Spleen (tissue), 11 donors: ENCODE data around the gene NOM1. TPM values are rescaled to one million over a fixed set of nuclear protein-coding genes. Genes with fewer than 3 reads are reported as not detected.

ENCODE experiments used
- DNase-seq: peaks from one replicate; pipeline ENCODE4 v3.0.0-alpha.2; 2020
- H3K27ac ChIP-seq, 8 donors: fragments of 200-600 bp; sonication (generic) in 7 of 8; 1 replicate in 4 of 8; 2 replicates in 4 of 8; pipeline versions ENCODE4 v1.5.0 to v1.8.0; 2016 to 2021; ENCODE audit warnings: inconsistent platforms in 4 of 8, mild to moderate bottlenecking in 4 of 8, moderate library complexity in 1 of 8
- H3K27me3 ChIP-seq, 7 donors: fragments of 200-600 bp; sonication (generic) in 6 of 7; replicated peaks in 1 of 7; 1 replicate in 4 of 7; 2 replicates in 3 of 7; pipeline versions ENCODE4 v1.5.0 to v1.8.0; 2016 to 2021; ENCODE audit warnings: inconsistent platforms in 3 of 7, mild to moderate bottlenecking in 1 of 7
- H3K36me3 ChIP-seq, 6 donors: fragments of 200-600 bp; sonication (generic) in 5 of 6; 1 replicate in 4 of 6; 2 replicates in 2 of 6; pipeline versions ENCODE4 v1.5.0 to v1.8.0; 2016 to 2021; ENCODE audit warnings: inconsistent platforms in 2 of 6
- H3K4me1 ChIP-seq, 6 donors: fragments of 200-600 bp; sonication (generic) in 5 of 6; 1 replicate in 3 of 6; 2 replicates in 3 of 6; pipeline versions ENCODE4 v1.5.0 to v1.8.0; 2016 to 2021; ENCODE audit warnings: inconsistent platforms in 3 of 6
- H3K4me3 ChIP-seq, 8 donors: fragments of 200-600 bp; sonication (generic) in 7 of 8; 1 replicate in 4 of 8; 2 replicates in 4 of 8; pipeline versions ENCODE4 v1.5.0 to v1.8.0; 2016 to 2021; ENCODE audit warnings: inconsistent platforms in 4 of 8, mild to moderate bottlenecking in 4 of 8, moderate library complexity in 2 of 8
- H3K9me3 ChIP-seq, 8 donors: fragments of 200-600 bp; sonication (generic) in 7 of 8; 1 replicate in 4 of 8; 2 replicates in 4 of 8; pipeline versions ENCODE4 v1.5.0 to v1.8.0; 2016 to 2021; ENCODE audit warnings: inconsistent platforms in 4 of 8
- CTCF ChIP-seq, 11 experiments: fragments of 200-600 bp in 7 of 11; fragments of 450-650 bp in 4 of 11; sonication (generic) in 4 of 11; IDR thresholded peaks in 8 of 11; conservative IDR thresholded peaks in 3 of 11; 1 replicate in 7 of 11; 2 replicates in 4 of 11; pipeline versions ENCODE4 v1.4.0 to v1.8.0; 2016 to 2021; ENCODE audit warnings: antibody characterized with exemption in 11 of 11, inconsistent platforms in 4 of 11, mild to moderate bottlenecking in 1 of 11
- POLR2A ChIP-seq, 3 donors: fragments of 450-650 bp; IDR thresholded peaks; one replicate each; pipeline ENCODE4 v1.5.1; 2017; ENCODE audit warnings: antibody characterized with exemption in 3 of 3, mild to moderate bottlenecking in 1 of 3
- POLR2AphosphoS5 ChIP-seq, 3 donors: sonication (generic); formaldehyde crosslinking; IDR thresholded peaks; one replicate each; pipeline ENCODE4 v1.5.1; 2017; ENCODE audit warnings: antibody characterized with exemption in 3 of 3
- WGBS, 5 donors: extraction: QIAGEN DNeasy Blood & Tissue Kit in 3 of 5; methylation state at CpG; one replicate each; pipeline versions ENCODE4 v1.1.5 to v1.1.7; 2013 to 2018; 5-methylcytosine and 5-hydroxymethylcytosine counted together
- intact Hi-C: fragments of 100-400 bp; cut with DNase I; formaldehyde crosslinking; loops from one replicate; pipeline ENCODE4 v1.15.0; 2023; ENCODE audit warnings: low total_unique reads
- polyA plus RNA-seq, 3 donors: library from polyadenylated mRNA; stranded (reverse); fragments of 200-250 nt; gene quantifications; one replicate each; pipeline ENCODE4 v1.2.1, GENCODE V29; 2013
- total RNA-seq, 7 donors: library from RNA; depleted of rRNA in 3 of 7; stranded (reverse); fragments of >200 nt in 3 of 7; fragmentation: NEBNext Ultra II Directional in 4 of 7; extraction: Animal tissue kit (Norgen Biotek cat#: 25700) in 4 of 7; gene quantifications; one replicate each; pipeline versions ENCODE4 v1.1.0 to v1.2.1, GENCODE V29; 2016 to 2021
- donor health status: healthy with polysubstance abuse.
- donor health status: DM: no; HTN: no; CAD: no; lungs with moderate emphysema.
- donor health status: DM: no; HTN: no; CAD: no.
- donor health status: Bipolar disorder and iron deficiency.
- donor health status: healthy.
- donor health status: DM: no; HTN: no; CAD: no.
- donor health status: DM: yes; HTN: yes; CAD: no.

The NOM1 gene
- total and polyA plus RNA-seq, 10 donors: 4.5 to 31.1 (median 22.0) TPM

GRCh38 chr7:157003756-157004520 lies 54.4 kb downstream of the NOM1 start:
- 5 to 7% (median 5%) methylated on average over 56 to 60 of the region's 60 CpGs for WGBS, 5 donors
- H3K4me3 ChIP-seq: peak overlapping the region in 2 of 8 donors; percentile 7 to 28
- H3K36me3 ChIP-seq: no peaks in the 10 kb centered on the region
- H3K27ac ChIP-seq: no peak overlapping the region
- no peaks in the 10 kb centered on the region for H3K9me3 ChIP-seq
- peak; percentile 69 for DNase-seq
- TF ChIP-seq POLR2AphosphoS5 (IDR thresholded peaks at IDR 0.05) (no peak), CTCF (IDR thresholded peaks at IDR 0.05 in 8 of 11, conservative IDR thresholded peaks at IDR 0.05 in 3 of 11) (no peak), POLR2A (IDR thresholded peaks at IDR 0.05) (no peak)
- intact Hi-C loops: no loop called here
- peaks cover 26 to 100% (median 100%) of the 10 kb centered on the region in 7 donors for H3K27me3 ChIP-seq
- peaks cover 10 to 87% (median 68%) of the 10 kb centered on the region in 6 donors for H3K4me1 ChIP-seq

DNA sequence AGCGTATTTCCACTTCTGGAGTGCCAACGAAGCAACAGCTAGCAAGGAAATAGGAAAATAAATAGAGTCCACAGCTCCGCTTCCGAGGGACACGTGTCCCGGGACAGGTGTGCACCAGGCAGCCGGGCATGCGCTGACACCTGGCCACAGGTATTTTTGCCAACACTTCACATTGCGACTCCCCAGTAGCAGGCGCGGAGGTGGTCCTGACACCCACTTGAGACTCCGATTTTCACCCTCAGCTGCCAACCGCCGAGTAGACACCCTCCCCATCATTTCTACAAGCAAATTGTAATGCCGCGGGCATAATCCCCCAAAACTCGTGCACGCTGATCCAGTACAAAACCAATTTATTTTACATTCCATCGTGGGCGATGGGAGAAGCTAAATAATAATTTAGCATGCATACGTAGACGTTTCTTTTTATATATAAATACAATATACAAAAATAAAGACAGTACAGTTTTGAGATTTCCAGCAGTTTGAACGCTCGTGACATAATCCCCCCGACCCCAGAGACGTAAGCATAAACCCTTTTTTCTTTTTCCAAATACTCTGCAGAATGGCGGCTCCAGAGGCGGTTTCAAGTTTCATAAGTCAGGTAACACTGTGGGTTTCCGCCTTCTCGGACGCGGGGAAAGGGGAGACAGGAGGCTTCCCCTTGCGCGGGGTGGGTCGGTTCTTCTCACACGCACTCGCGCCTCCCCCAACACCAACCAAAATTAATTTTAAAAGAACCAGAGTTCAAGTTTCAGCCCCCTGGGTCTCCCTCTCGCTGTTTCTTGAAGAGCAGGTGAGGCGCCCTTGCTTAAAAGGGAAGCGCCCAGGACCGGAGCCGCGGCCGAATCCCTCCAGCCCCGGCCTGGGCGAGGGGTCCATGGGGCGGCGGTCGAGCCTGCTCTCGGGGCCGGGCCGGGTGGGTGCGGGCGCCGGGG lies 55.3 kb downstream of the NOM1 start:
- H3K4me1 ChIP-seq: peaks cover 10 to 86% (median 66%) of the 10 kb centered on the region in 6 donors
- no peak for DNase-seq
- 3 to 9% (median 5%) methylated on average over 47 to 56 of the region's 56 CpGs for WGBS, 5 donors

GRCh38 chr7:157005456-157006204 lies 56.1 kb downstream of the NOM1 start:
- TF ChIP-seq CTCF (IDR thresholded peaks at IDR 0.05 in 8 of 11, conservative IDR thresholded peaks at IDR 0.05 in 3 of 11) (no peak), POLR2AphosphoS5 (IDR thresholded peaks at IDR 0.05) (no peak), POLR2A (IDR thresholded peaks at IDR 0.05) (no peak)
- H3K36me3 ChIP-seq: no peaks in the 10 kb centered on the region
- H3K27me3 ChIP-seq: peaks cover 21 to 98% (median 97%) of the 10 kb centered on the region in 7 donors
- H3K27ac ChIP-seq: no peak overlapping the region
- intact Hi-C loops: no loop called here
- H3K4me3 ChIP-seq: peak overlapping the region in 6 of 8 donors; percentile 8 to 54 (median 20)
- peaks cover 8 to 84% (median 64%) of the 10 kb centered on the region in 6 donors for H3K4me1 ChIP-seq
- WGBS, 5 donors: 2 to 7% (median 3%) methylated on average over 38 to 77 of the region's 77 CpGs
- peak; percentile 75 for DNase-seq
- H3K9me3 ChIP-seq: no peaks in the 10 kb centered on the region

More for the DNA sequence above, 55.3 kb downstream of the NOM1 start:
- no peak overlapping the region for H3K27ac ChIP-seq
- H3K4me3 ChIP-seq: peak overlapping the region in 5 of 8 donors; percentile 7 to 54 (median 21)
- no peak for TF ChIP-seq CTCF (IDR thresholded peaks at IDR 0.05 in 8 of 11, conservative IDR thresholded peaks at IDR 0.05 in 3 of 11)
- no peak for TF ChIP-seq POLR2AphosphoS5 (IDR thresholded peaks at IDR 0.05)
- no peak for TF ChIP-seq POLR2A (IDR thresholded peaks at IDR 0.05)
- H3K36me3 ChIP-seq: no peaks in the 10 kb centered on the region
- intact Hi-C loops: no loop called here
- peaks cover 26 to 100% (median 99%) of the 10 kb centered on the region in 7 donors for H3K27me3 ChIP-seq
- H3K9me3 ChIP-seq: no peaks in the 10 kb centered on the region
